OCI-LY3 (cell line): Measurements from ENCODE around the gene SEPTIN11.

Experiments
- H2AFZ ChIP-seq: fragments of 200-600, 300-600 bp; shearing (Covaris generic); 2 replicates; pipeline ENCODE4 v1.6.0; 2014; ENCODE audit warnings: antibody characterized with exemption, low read depth, low read length
- H3K27ac ChIP-seq: fragments of 200-600, 300-600 bp; sonication (generic); 2 replicates; pipeline ENCODE4 v1.5.1; 2014; ENCODE audit warnings: mild to moderate bottlenecking, low read length, moderate library complexity, mixed read lengths
- H3K27me3 ChIP-seq: fragments of 200-600, 300-600 bp; sonication (generic); 2 replicates; pipeline ENCODE4 v1.6.1; 2014; ENCODE audit warnings: low read depth, low read length, mixed read lengths
- H3K36me3 ChIP-seq: fragments of 200-600, 300-600 bp; sonication (generic); replicated peaks from 2 replicates; pipeline ENCODE3; 2014; ENCODE audit warnings: low read depth, low read length, mixed read lengths
- H3K4me1 ChIP-seq: fragments of 300-600, 200-600 bp; sonication (generic); 2 replicates; pipeline ENCODE4 v1.6.1; 2014; ENCODE audit warnings: low read length, mixed read lengths
- H3K4me2 ChIP-seq: fragments of 200-600, 300-600 bp; sonication (generic); 2 replicates; pipeline ENCODE4 v1.6.1; 2014; ENCODE audit warnings: low read length, mixed read lengths
- H3K4me3 ChIP-seq: fragments of 300-600, 200-600 bp; sonication (generic); 2 replicates; pipeline ENCODE4 v1.5.1; 2014; ENCODE audit warnings: antibody characterized with exemption, mild to moderate bottlenecking, low read length, moderate library complexity
- H3K79me2 ChIP-seq: fragments of 300-600, 200-600 bp; shearing (Covaris generic); 2 replicates; pipeline ENCODE4 v1.6.1; 2014; ENCODE audit warnings: mild to moderate bottlenecking, low read length, mixed read lengths
- H3K9ac ChIP-seq: fragments of 300-600, 200-600 bp; shearing (Covaris generic); 2 replicates; pipeline ENCODE4 v1.6.0; 2014; ENCODE audit warnings: mild to moderate bottlenecking, low read length, moderate library complexity
- H3K9me3 ChIP-seq: fragments of 200-600, 300-600 bp; shearing (Covaris generic); 2 replicates; pipeline ENCODE4 v1.6.1; 2014; ENCODE audit warnings: low read length, mixed read lengths; ENCODE audit not compliant: insufficient read depth
- H4K20me1 ChIP-seq: fragments of 200-600, 300-600 bp; sonication (generic); 2 replicates; pipeline ENCODE4 v1.6.1; 2016; ENCODE audit warnings: low read length, mixed read lengths; ENCODE audit not compliant: insufficient read depth
- CTCF ChIP-seq: fragments of 200-600, 300-600 bp; sonication (generic); IDR thresholded peaks from 2 replicates; pipeline ENCODE4 v1.5.1; 2014; ENCODE audit warnings: antibody characterized with exemption, low read length, low read depth
- EZH2phosphoT487 ChIP-seq: fragments of 200-600 bp; shearing (Covaris generic); IDR thresholded peaks from 2 replicates; pipeline ENCODE4 v1.6.1; 2018; ENCODE audit warnings: antibody characterized with exemption, mixed run types, low read depth

Gene SEPTIN11

GRCh38 chr4:76974150-76974549, 24.6 kb downstream of the SEPTIN11 start:
- Histone ChIP-seq H3K9me3 (no peaks in the 10 kb centered on the region), H3K4me1 (no peaks in the 10 kb centered on the region), H4K20me1 (0 out of 2 replicates have a peak, but pooled peaks cover 2% of the 10 kb centered on the region), H2AFZ (no peak overlapping the region), H3K79me2 (peaks cover 25% of the 10 kb centered on the region), H3K27ac (no peak overlapping the region), H3K4me2 (no peak overlapping the region), H3K27me3 (no peaks in the 10 kb centered on the region), H3K4me3 (no peak overlapping the region), H3K9ac (no peak overlapping the region), H3K36me3 (no peaks in the 10 kb centered on the region)
- TF ChIP-seq EZH2phosphoT487, result no peak
- no peak for TF ChIP-seq CTCF

- Histone ChIP-seq H3K4me3 (no peak overlapping the region), H3K27ac (no peak overlapping the region), H2AFZ (no peak overlapping the region), H3K79me2 (peaks cover 28% of the 10 kb centered on the region), H3K4me1 (peaks cover 5% of the 10 kb centered on the region; the same call in 1 of the 2 replicates), H3K4me2 (no peak overlapping the region), H3K36me3 (no peaks in the 10 kb centered on the region), H3K9ac (no peak overlapping the region), H3K27me3 (no peaks in the 10 kb centered on the region), H4K20me1 (0 out of 2 replicates have a peak, but pooled peaks cover 2% of the 10 kb centered on the region), H3K9me3 (no peaks in the 10 kb centered on the region)
- TF ChIP-seq EZH2phosphoT487, result no peak
- TF ChIP-seq CTCF, result no peak
These were observed 27.6 kb downstream of the SEPTIN11 start for GRCh38 chr4:76977113-76977512.

GRCh38 chr4:76977736-76978350, 28.3 kb downstream of the SEPTIN11 start:
- H3K4me3 ChIP-seq, result no peak overlapping the region
- H2AFZ ChIP-seq, result no peak overlapping the region
- H3K4me1 ChIP-seq, result peaks cover 5% of the 10 kb centered on the region; the same call in 1 of the 2 replicates
- no peak for TF ChIP-seq EZH2phosphoT487
- no peak for TF ChIP-seq CTCF
- H3K4me2 ChIP-seq, result no peak overlapping the region
- H3K79me2 ChIP-seq, result peaks cover 28% of the 10 kb centered on the region
- no peaks in the 10 kb centered on the region for H3K27me3 ChIP-seq
- no peak overlapping the region for H3K9ac ChIP-seq
- no peaks in the 10 kb centered on the region for H3K9me3 ChIP-seq
- H4K20me1 ChIP-seq, result 0 out of 2 replicates have a peak, but pooled peaks cover 1% of the 10 kb centered on the region
- no peak overlapping the region for H3K27ac ChIP-seq
- H3K36me3 ChIP-seq, result no peaks in the 10 kb centered on the region

GRCh38 chr4:76979236-76979635, 29.7 kb downstream of the SEPTIN11 start:
- Histone ChIP-seq H3K9ac (no peak overlapping the region), H3K4me2 (no peak overlapping the region), H3K27ac (no peak overlapping the region), H3K9me3 (no peaks in the 10 kb centered on the region), H3K79me2 (peaks cover 38% of the 10 kb centered on the region), H3K4me1 (peaks cover 11% of the 10 kb centered on the region), H3K4me3 (no peak overlapping the region), H4K20me1 (no peaks in the 10 kb centered on the region), H3K36me3 (no peaks in the 10 kb centered on the region), H3K27me3 (no peaks in the 10 kb centered on the region), H2AFZ (no peak overlapping the region)
- TF ChIP-seq EZH2phosphoT487 (no peak), CTCF (no peak)
